Measurements from ENCODE around the gene CRYBG2.

DNA sequence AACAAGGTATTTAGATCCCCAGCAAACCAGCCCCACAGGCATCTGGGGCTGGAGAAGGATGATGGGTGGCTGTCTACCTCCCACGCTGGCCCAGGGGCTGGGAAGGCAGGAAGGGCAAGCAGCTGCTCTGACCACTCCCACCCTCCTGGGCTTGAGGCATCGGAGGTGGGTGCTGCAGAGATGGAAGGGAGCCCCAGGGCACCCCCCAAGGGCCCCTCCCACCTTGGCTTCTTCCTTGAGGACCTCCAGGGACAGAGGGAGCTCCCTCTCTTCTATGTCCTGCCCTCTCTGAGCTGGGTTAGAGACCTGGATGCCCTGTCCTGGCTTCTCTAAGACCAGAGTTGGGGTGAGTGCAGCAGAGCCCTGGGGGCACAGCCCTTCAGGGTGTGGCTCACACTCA, 33.0 kb downstream of the CRYBG2 start:
- no peak for TF ChIP-seq POLR2AphosphoS5 (IDR thresholded peaks at IDR 0.05; ENCODE audit: low read depth, low read length)
- TF ChIP-seq, protein P1, sequence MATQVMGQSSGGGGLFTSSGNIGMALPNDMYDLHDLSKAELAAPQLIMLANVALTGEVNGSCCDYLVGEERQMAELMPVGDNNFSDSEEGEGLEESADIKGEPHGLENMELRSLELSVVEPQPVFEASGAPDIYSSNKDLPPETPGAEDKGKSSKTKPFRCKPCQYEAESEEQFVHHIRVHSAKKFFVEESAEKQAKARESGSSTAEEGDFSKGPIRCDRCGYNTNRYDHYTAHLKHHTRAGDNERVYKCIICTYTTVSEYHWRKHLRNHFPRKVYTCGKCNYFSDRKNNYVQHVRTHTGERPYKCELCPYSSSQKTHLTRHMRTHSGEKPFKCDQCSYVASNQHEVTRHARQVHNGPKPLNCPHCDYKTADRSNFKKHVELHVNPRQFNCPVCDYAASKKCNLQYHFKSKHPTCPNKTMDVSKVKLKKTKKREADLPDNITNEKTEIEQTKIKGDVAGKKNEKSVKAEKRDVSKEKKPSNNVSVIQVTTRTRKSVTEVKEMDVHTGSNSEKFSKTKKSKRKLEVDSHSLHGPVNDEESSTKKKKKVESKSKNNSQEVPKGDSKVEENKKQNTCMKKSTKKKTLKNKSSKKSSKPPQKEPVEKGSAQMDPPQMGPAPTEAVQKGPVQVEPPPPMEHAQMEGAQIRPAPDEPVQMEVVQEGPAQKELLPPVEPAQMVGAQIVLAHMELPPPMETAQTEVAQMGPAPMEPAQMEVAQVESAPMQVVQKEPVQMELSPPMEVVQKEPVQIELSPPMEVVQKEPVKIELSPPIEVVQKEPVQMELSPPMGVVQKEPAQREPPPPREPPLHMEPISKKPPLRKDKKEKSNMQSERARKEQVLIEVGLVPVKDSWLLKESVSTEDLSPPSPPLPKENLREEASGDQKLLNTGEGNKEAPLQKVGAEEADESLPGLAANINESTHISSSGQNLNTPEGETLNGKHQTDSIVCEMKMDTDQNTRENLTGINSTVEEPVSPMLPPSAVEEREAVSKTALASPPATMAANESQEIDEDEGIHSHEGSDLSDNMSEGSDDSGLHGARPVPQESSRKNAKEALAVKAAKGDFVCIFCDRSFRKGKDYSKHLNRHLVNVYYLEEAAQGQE (IDR thresholded peaks at IDR 0.05; ENCODE audit: insufficient read depth in 1 of 2, low read depth in 2 of 2, low read length in 2 of 2): no peak
- no peak for TF ChIP-seq TAF1 (IDR thresholded peaks at IDR 0.05; ENCODE audit: borderline replicate concordance, insufficient read depth, low read length)
- TF ChIP-seq FOXP2 (optimal IDR thresholded peaks at IDR 0.05; ENCODE audit: borderline replicate concordance, extremely low read depth, extremely low read length, insufficient read depth): no peak
- TF ChIP-seq SIN3A (IDR thresholded peaks at IDR 0.05; ENCODE audit: borderline replicate concordance, insufficient read depth, low read length): no peak
